ENCODE data around the gene IQSEC3.
"Not testable (repeated sequence)": the region's sequence is repeated elsewhere in the genome, so short reads cannot be mapped to it uniquely, and the experiment has no call there.

IQSEC3 gene

DNA sequence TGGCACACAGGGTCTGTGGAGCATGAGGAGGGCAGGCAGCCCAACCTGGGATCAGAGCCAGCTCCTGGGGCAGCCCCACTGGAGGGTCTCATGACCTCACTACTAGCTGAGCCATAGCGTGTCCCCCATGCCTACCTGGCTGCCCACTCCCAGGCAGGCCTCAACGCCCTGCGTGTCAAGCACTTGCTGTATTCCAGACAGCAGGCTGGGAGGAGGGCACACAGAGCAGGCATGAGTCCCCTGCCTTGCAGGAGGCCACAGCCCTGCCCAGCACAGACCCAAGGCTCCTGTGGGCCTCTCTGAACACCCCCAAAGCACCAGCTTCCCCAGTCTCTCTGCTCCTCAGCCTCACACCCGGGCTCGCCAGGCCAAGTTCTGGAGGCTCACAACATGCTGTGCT lies 64.0 kb downstream of the IQSEC3 start:
- no peak overlapping the region for H3K27ac ChIP-seq (ENCODE audit: low read depth, low read length, severe bottlenecking)
- no peaks in the 10 kb centered on the region for H3K4me1 ChIP-seq (ENCODE audit: control insufficient read depth, insufficient read depth, low read length, poor library complexity, severe bottlenecking)
- H3K4me3 ChIP-seq (ENCODE audit: extremely low read depth, insufficient read depth, low read length, poor library complexity, severe bottlenecking) = no peak overlapping the region
- H3K9me3 ChIP-seq (ENCODE audit: control insufficient read depth, low read length) = no peaks in the 10 kb centered on the region
- WGBS, 2 experiments (ENCODE audit: insufficient coverage in 2 of 2) = 92 to 95% methylated on average over 4 of the region's 5 CpGs
- H3K36me3 ChIP-seq (ENCODE audit: control insufficient read depth, insufficient read depth, low read length) = no peaks in the 10 kb centered on the region

GRCh38 chr12:131008-131407 lies 64.4 kb downstream of the IQSEC3 start:
- Histone ChIP-seq H3K36me3 (ENCODE audit: control insufficient read depth, insufficient read depth, low read length) (no peaks in the 10 kb centered on the region), H3K9me3 (ENCODE audit: control insufficient read depth, low read length) (no peaks in the 10 kb centered on the region), H3K4me3 (ENCODE audit: extremely low read depth, insufficient read depth, low read length, poor library complexity, severe bottlenecking) (no peak overlapping the region), H3K27ac (ENCODE audit: low read depth, low read length, severe bottlenecking) (no peak overlapping the region), H3K4me1 (ENCODE audit: control insufficient read depth, insufficient read depth, low read length, poor library complexity, severe bottlenecking) (no peaks in the 10 kb centered on the region)
- 81 to 86% methylated on average over 8 to 9 of the region's 12 CpGs for WGBS, 2 experiments (ENCODE audit: insufficient coverage in 2 of 2)

DNA sequence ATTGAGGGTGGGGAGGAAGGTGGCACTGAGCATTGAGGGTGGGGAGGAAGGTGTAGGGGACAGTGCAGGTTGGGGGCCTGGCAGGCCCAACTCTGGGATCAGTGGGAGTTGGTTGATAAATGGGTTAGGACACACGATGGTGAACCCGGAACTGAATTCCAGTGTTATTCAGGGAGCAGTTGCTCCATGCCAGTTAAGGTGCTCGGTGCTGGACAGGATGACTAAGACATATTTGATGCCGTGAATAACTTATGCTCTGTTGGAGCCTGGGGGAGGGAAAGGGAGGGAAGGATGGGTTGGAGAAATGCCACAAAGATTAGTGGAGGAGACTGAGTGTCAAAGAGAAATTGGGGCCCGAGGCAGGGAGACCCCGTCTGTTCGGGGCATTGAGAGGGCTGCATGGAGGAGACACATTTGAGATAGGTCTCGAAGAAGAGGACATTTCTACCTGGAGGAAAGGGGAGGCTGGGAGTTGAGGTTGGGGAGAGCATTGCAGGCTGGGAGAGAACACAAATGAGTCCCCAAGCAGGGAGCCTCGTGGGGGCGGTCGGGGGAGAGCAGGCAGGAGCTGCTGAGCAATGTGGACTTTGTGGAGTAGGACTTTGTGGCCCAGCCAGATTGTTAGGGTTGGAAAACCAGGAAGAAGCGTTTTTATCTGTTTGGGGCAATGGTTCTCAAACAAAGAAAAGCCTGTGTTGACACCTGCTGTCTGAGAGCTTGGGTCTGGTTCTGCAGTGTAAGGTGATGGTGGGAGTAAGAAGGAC lies 65.3 kb downstream of the IQSEC3 start:
- Histone ChIP-seq H3K36me3 (ENCODE audit: control insufficient read depth, insufficient read depth, low read length) (no peaks in the 10 kb centered on the region), H3K4me3 (ENCODE audit: extremely low read depth, insufficient read depth, low read length, poor library complexity, severe bottlenecking) (no peak overlapping the region), H3K9me3 (ENCODE audit: control insufficient read depth, low read length) (no peaks in the 10 kb centered on the region), H3K27ac (ENCODE audit: low read depth, low read length, severe bottlenecking) (no peak overlapping the region), H3K4me1 (ENCODE audit: control insufficient read depth, insufficient read depth, low read length, poor library complexity, severe bottlenecking) (no peaks in the 10 kb centered on the region)
- WGBS, 2 experiments (ENCODE audit: insufficient coverage in 2 of 2) = 90 to 92% methylated on average over 12 of the region's 12 CpGs

DNA sequence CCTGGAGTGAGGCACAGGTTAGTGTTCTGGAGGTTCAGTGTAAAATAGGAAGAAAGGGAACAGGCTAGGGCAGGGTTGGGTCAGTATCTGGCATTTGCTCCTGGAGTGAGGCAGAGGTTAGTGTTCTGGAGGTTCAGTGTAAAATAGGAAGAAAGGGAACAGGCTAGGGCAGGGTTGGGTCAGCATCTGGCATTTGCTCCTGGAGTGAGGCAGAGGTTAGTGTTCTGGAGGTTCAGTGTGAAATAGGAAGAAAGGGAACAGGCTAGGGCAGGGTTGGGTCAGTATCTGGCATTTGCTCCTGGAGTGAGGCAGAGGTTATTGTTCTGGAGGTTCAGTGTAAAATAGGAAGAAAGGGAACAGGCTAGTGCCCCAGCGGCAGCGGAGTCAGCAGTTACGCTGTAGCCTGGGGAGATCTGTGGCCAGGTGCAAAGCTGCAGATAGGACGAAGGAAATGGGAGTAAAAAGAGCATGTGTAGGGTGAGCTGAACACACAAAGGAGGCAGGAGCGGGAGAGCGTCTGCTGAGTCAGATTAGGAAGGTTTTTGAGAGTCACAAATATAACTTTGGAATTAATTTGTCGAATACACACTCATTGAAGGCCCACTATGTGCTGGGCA lies 67.2 kb downstream of the IQSEC3 start:
- H3K4me1 ChIP-seq (ENCODE audit: control insufficient read depth, insufficient read depth, low read length, poor library complexity, severe bottlenecking); H3K9me3 ChIP-seq (ENCODE audit: control insufficient read depth, low read length); H3K4me3 ChIP-seq (ENCODE audit: extremely low read depth, insufficient read depth, low read length, poor library complexity, severe bottlenecking); H3K36me3 ChIP-seq (ENCODE audit: control insufficient read depth, insufficient read depth, low read length); H3K27ac ChIP-seq (ENCODE audit: low read depth, low read length, severe bottlenecking): not testable (repeated sequence)
- 89 to 92% methylated on average over 7 of the region's 7 CpGs for WGBS, 2 experiments (ENCODE audit: insufficient coverage in 2 of 2)

- Histone ChIP-seq H3K4me3 (ENCODE audit: extremely low read depth, insufficient read depth, low read length, poor library complexity, severe bottlenecking) (no peak overlapping the region), H3K27ac (ENCODE audit: low read depth, low read length, severe bottlenecking) (no peak overlapping the region), H3K9me3 (ENCODE audit: control insufficient read depth, low read length) (no peaks in the 10 kb centered on the region), H3K4me1 (ENCODE audit: control insufficient read depth, insufficient read depth, low read length, poor library complexity, severe bottlenecking) (peaks cover 14% of the 10 kb centered on the region), H3K36me3 (ENCODE audit: control insufficient read depth, insufficient read depth, low read length) (no peaks in the 10 kb centered on the region)
- WGBS, 2 experiments (ENCODE audit: insufficient coverage in 2 of 2) = no CpG with 5 or more reads among the region's 2 CpGs
These were observed 68.6 kb downstream of the IQSEC3 start for GRCh38 chr12:135138-135537.

DNA sequence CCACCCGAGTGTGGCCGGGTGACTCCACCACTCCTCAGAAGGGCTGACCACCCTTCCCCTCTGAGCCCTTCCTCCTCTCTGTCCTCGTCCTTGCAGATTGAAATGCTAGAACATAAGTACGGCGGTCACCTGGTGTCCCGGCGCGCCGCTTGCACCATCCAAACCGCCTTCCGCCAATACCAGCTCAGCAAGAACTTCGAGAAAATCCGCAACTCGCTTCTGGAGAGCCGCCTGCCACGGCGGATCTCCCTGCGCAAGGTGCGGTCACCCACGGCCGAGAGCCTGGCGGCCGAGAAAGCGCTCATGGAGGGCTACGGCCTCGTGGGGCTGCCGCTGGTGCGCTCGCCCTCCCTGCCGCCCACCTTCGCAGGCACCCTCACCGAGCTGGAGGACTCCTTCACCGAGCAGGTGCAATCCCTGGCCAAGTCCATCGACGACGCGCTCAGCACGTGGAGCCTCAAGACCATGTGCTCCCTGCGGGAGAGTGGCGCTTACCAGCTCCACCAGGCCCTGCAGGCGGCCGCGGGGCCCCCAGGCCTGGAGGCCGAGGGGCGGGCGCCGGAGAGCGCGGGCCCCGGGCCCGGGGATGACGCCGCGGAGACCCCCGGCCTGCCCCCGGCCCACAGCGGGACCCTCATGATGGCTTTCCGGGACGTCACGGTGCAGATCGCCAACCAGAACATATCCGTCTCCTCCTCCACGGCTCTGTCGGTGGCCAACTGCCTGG lies 71.8 kb downstream of the IQSEC3 start:
- Histone ChIP-seq H3K9me3 (ENCODE audit: control insufficient read depth, low read length) (no peaks in the 10 kb centered on the region), H3K36me3 (ENCODE audit: control insufficient read depth, insufficient read depth, low read length) (no peaks in the 10 kb centered on the region), H3K4me3 (ENCODE audit: extremely low read depth, insufficient read depth, low read length, poor library complexity, severe bottlenecking) (no peak overlapping the region), H3K27ac (ENCODE audit: low read depth, low read length, severe bottlenecking) (no peak overlapping the region), H3K4me1 (ENCODE audit: control insufficient read depth, insufficient read depth, low read length, poor library complexity, severe bottlenecking) (peaks cover 18% of the 10 kb centered on the region)
- 94% methylated on average over 59 to 64 of the region's 64 CpGs for WGBS, 2 experiments (ENCODE audit: insufficient coverage in 2 of 2)

GRCh38 chr12:138898-139534 lies 72.4 kb downstream of the IQSEC3 start:
- H3K4me3 ChIP-seq (ENCODE audit: extremely low read depth, insufficient read depth, low read length, poor library complexity, severe bottlenecking) = no peak overlapping the region

DNA sequence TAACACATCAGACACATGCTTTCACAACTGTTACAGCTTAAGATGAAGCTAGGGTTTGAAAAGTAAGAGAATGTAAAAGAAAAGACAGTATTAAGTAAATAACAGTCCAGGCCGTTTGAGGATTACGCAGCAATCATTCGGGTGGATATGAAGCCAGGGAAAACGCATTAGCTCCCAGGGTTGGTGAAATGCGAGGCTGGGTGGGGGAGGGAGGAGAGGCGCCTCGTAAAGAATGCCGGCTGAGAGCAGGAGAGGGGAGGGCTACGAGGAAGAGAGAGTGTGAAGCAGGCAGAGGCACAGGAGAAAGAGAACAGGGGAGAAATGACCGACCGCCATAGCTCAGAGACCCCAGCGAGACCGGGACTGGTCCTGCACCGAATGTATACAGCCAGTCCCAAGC lies 73.0 kb downstream of the IQSEC3 start:
- no peaks in the 10 kb centered on the region for H3K36me3 ChIP-seq (ENCODE audit: control insufficient read depth, insufficient read depth, low read length)
- no peaks in the 10 kb centered on the region for H3K9me3 ChIP-seq (ENCODE audit: control insufficient read depth, low read length)
- 10 to 11% methylated on average over 14 of the region's 14 CpGs for WGBS, 2 experiments (ENCODE audit: insufficient coverage in 2 of 2)
- peaks cover 18% of the 10 kb centered on the region for H3K4me1 ChIP-seq (ENCODE audit: control insufficient read depth, insufficient read depth, low read length, poor library complexity, severe bottlenecking)
- H3K4me3 ChIP-seq (ENCODE audit: extremely low read depth, insufficient read depth, low read length, poor library complexity, severe bottlenecking) = no peak overlapping the region
- no peak overlapping the region for H3K27ac ChIP-seq (ENCODE audit: low read depth, low read length, severe bottlenecking)

More at GRCh38 chr12:138898-139534, 72.4 kb downstream of the IQSEC3 start:
- H3K36me3 ChIP-seq (ENCODE audit: control insufficient read depth, insufficient read depth, low read length) = no peaks in the 10 kb centered on the region
- 70% methylated on average over 32 of the region's 49 CpGs for WGBS, 2 experiments (ENCODE audit: insufficient coverage in 2 of 2)
- no peaks in the 10 kb centered on the region for H3K9me3 ChIP-seq (ENCODE audit: control insufficient read depth, low read length)
- peaks cover 18% of the 10 kb centered on the region for H3K4me1 ChIP-seq (ENCODE audit: control insufficient read depth, insufficient read depth, low read length, poor library complexity, severe bottlenecking)
- no peak overlapping the region for H3K27ac ChIP-seq (ENCODE audit: low read depth, low read length, severe bottlenecking)

GRCh38 chr12:140162-140561 lies 73.6 kb downstream of the IQSEC3 start:
- Histone ChIP-seq H3K27ac (ENCODE audit: low read depth, low read length, severe bottlenecking) (no peak overlapping the region), H3K4me1 (ENCODE audit: control insufficient read depth, insufficient read depth, low read length, poor library complexity, severe bottlenecking) (peaks cover 18% of the 10 kb centered on the region), H3K36me3 (ENCODE audit: control insufficient read depth, insufficient read depth, low read length) (no peaks in the 10 kb centered on the region), H3K4me3 (ENCODE audit: extremely low read depth, insufficient read depth, low read length, poor library complexity, severe bottlenecking) (no peak overlapping the region), H3K9me3 (ENCODE audit: control insufficient read depth, low read length) (no peaks in the 10 kb centered on the region)
- 62 to 79% methylated on average over 5 of the region's 5 CpGs for WGBS, 2 experiments (ENCODE audit: insufficient coverage in 2 of 2)

DNA sequence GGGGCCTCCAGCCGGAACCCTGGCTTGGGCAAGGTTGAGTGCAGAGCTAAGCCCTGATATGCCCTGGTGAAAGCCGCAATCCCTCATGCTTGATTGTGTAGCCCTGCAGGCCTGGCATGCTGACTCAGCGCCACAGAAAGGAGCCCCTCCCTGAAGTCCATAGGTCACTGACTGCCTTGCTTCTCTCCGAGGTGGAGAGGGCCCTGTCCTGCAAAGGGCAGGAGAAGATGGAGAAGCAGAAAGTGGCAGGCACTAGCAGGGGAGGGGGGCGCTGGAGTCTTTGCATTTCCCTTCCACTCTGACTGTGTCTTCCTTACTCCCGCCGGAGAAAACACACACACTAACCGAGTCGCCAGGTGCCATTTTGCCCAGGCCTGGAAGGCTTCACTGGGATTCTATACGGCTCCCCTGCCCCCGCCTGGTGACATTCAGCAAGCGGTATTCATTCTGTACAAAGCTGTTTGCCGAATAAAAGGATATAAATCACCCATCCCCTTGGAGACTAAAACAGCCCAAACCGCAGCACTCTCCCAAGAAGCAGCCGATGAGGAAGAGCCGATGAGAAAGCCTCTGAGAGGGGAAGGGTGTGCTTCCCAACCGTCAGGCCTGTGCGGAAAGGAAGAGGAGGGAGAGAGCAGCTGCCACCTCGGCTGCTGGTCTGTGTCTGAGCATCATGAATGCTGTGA lies 77.5 kb downstream of the IQSEC3 start:
- Histone ChIP-seq H3K4me3 (ENCODE audit: extremely low read depth, insufficient read depth, low read length, poor library complexity, severe bottlenecking) (no peak overlapping the region), H3K36me3 (ENCODE audit: control insufficient read depth, insufficient read depth, low read length) (no peaks in the 10 kb centered on the region), H3K4me1 (ENCODE audit: control insufficient read depth, insufficient read depth, low read length, poor library complexity, severe bottlenecking) (peaks cover 14% of the 10 kb centered on the region), H3K9me3 (ENCODE audit: control insufficient read depth, low read length) (no peaks in the 10 kb centered on the region), H3K27ac (ENCODE audit: low read depth, low read length, severe bottlenecking) (no peak overlapping the region)
- WGBS, 2 experiments (ENCODE audit: insufficient coverage in 2 of 2) = 73 to 76% methylated on average over 14 to 17 of the region's 19 CpGs

Measured in mesodermal cell (in vitro differentiated cells).